NCI-H1092 (cell line): Measurements from ENCODE around the gene PKHD1.

Experiments
- DNase-seq: peaks from one replicate; lab custom pipeline; 2025; lab: John Stamatoyannopoulos, UW

The PKHD1 gene

GRCh38 chr6:52087498-52087999, at the start of gene PKHD1:
PKHD1 (minus strand) TSS chr6:52087613; CDS start chr6:52084933, 2,680 bp downstream.
- no peak for DNase-seq

GRCh38 chr6:52136934-52137467, 49.6 kb upstream of the PKHD1 start:
- no peak for DNase-seq

- no peak for DNase-seq
These were observed 48.6 kb upstream of the PKHD1 start for GRCh38 chr6:52136055-52136454.

GRCh38 chr6:52135217-52135616, 47.8 kb upstream of the PKHD1 start:
- no peak for DNase-seq

- DNase-seq: no peak
These were observed 46.6 kb upstream of the PKHD1 start for GRCh38 chr6:52134011-52134410.

- DNase-seq: no peak
These were observed 45.9 kb upstream of the PKHD1 start for GRCh38 chr6:52133324-52133723.

- no peak for DNase-seq
These were observed 44.9 kb upstream of the PKHD1 start for GRCh38 chr6:52132292-52132691.

- no peak for DNase-seq
These were observed 43.0 kb upstream of the PKHD1 start for GRCh38 chr6:52130440-52130839.

- DNase-seq: no peak
These were observed 40.5 kb upstream of the PKHD1 start for GRCh38 chr6:52127957-52128356.

- DNase-seq: no peak
These were observed 38.8 kb upstream of the PKHD1 start for GRCh38 chr6:52126231-52126630.

GRCh38 chr6:52125572-52125971, 38.2 kb upstream of the PKHD1 start:
- no peak for DNase-seq

GRCh38 chr6:52125139-52125538, 37.7 kb upstream of the PKHD1 start:
- no peak for DNase-seq

GRCh38 chr6:52124126-52125121, 37.0 kb upstream of the PKHD1 start:
- no peak for DNase-seq

GRCh38 chr6:52123251-52123650, 35.8 kb upstream of the PKHD1 start:
- DNase-seq: no peak

GRCh38 chr6:52117352-52117751, 29.9 kb upstream of the PKHD1 start:
- no peak for DNase-seq

GRCh38 chr6:52116605-52116948, 29.2 kb upstream of the PKHD1 start:
- DNase-seq: no peak

- no peak for DNase-seq
These were observed 28.6 kb upstream of the PKHD1 start for GRCh38 chr6:52115891-52116604.

- DNase-seq: no peak
These were observed 27.8 kb upstream of the PKHD1 start for GRCh38 chr6:52115145-52115741.

- DNase-seq: no peak
These were observed 21.8 kb upstream of the PKHD1 start for GRCh38 chr6:52109171-52109571.

- no peak for DNase-seq
These were observed 20.7 kb upstream of the PKHD1 start for GRCh38 chr6:52108128-52108527.

GRCh38 chr6:52106994-52107393, 19.6 kb upstream of the PKHD1 start:
- DNase-seq: no peak

- DNase-seq: no peak
These were observed 17.6 kb upstream of the PKHD1 start for GRCh38 chr6:52104979-52105378.
